SK-N-SH (cell line): ENCODE data around the gene CCDC172. TPM values are rescaled to one million over a fixed set of nuclear protein-coding genes. Genes with fewer than 3 reads are reported as not detected.

Experiments
- CTCF ChIA-PET: fragments of 300-600, 350-600 bp; formaldehyde crosslinking; extraction: SDS; loops from one replicate; lab custom pipeline; 2021; lab: Yijun Ruan, JAX
- POLR2A ChIA-PET: fragments of 350-600 bp; sonication (Branson Sonifier 250); formaldehyde crosslinking; extraction: SDS; loops from one replicate; lab custom pipeline; 2020; ENCODE audit warnings: antibody characterized with exemption, inconsistent platforms; lab: Yijun Ruan, JAX
- DNase-seq: peaks from one replicate; pipeline ENCODE4 v3.0.0; 2012
- H2AFZ ChIP-seq: fragments of 200-600 bp; sonication (generic); 2 replicates; pipeline ENCODE4 v1.8.1; 2016; ENCODE audit warnings: antibody characterized with exemption, mild to moderate bottlenecking, low read depth
- H3F3A ChIP-seq: fragments of 200-600 bp; sonication (generic); replicated peaks from 2 replicates; pipeline ENCODE3; 2016; ENCODE audit warnings: antibody characterized with exemption, mild to moderate bottlenecking; ENCODE audit not compliant: insufficient read depth
- H3K27ac ChIP-seq, 2 experiments: fragments of 200-500 bp in 1 of 2; fragments of 200-600 bp in 1 of 2; sonication (Bioruptor generic) in 1 of 2; sonication (generic), shearing (Covaris generic) in 1 of 2; 2 replicates each; pipeline versions ENCODE4 v1.5.1 to v1.6.1; 2014 to 2016; ENCODE audit warnings: low read depth in 2 of 2, inconsistent platforms in 1 of 2, low read length in 1 of 2, mild to moderate bottlenecking in 1 of 2, mixed read lengths in 1 of 2
- H3K27me3 ChIP-seq: fragments of 200-600 bp; sonication (generic), shearing (Covaris generic); 2 replicates; pipeline ENCODE4 v1.6.1; 2016; ENCODE audit warnings: mixed run types; ENCODE audit not compliant: insufficient read depth
- H3K36me3 ChIP-seq, 2 experiments: fragments of 200-500 bp in 1 of 2; fragments of 200-600 bp in 1 of 2; sonication (Bioruptor generic) in 1 of 2; sonication (generic) in 1 of 2; replicated peaks in 1 of 2; 2 replicates each; pipeline versions ENCODE3 to v1.5.1; 2014 to 2016; ENCODE audit warnings: low read length in 1 of 2, mild to moderate bottlenecking in 1 of 2; ENCODE audit not compliant: insufficient read depth in 2 of 2, control insufficient read depth in 1 of 2
- H3K4me1 ChIP-seq, 2 experiments: fragments of 200-500 bp in 1 of 2; fragments of 200-600 bp in 1 of 2; sonication (Bioruptor generic) in 1 of 2; sonication (generic), shearing (Covaris generic) in 1 of 2; 2 replicates each; pipeline versions ENCODE4 v1.5.1 to v1.6.1; 2014 to 2016; ENCODE audit warnings: low read depth in 1 of 2, low read length in 1 of 2, mixed run types in 1 of 2; ENCODE audit not compliant: insufficient read depth in 2 of 2, control insufficient read depth in 1 of 2
- H3K4me2 ChIP-seq: fragments of 200-600 bp; sonication (generic), shearing (Covaris generic); 2 replicates; pipeline ENCODE4 v1.6.1; 2017; ENCODE audit warnings: mixed run types
- H3K4me3 ChIP-seq, 2 experiments: fragments of 200-500 bp in 1 of 2; fragments of 200-600 bp in 1 of 2; sonication (Bioruptor generic) in 1 of 2; sonication (generic), shearing (Covaris generic) in 1 of 2; 2 replicates each; pipeline versions ENCODE4 v1.5.1 to v1.8.1; 2014 to 2016; ENCODE audit warnings: low read depth in 2 of 2, inconsistent platforms in 1 of 2, low read length in 1 of 2, mild to moderate bottlenecking in 1 of 2, mixed read lengths in 1 of 2, moderate library complexity in 1 of 2
- H3K79me2 ChIP-seq: fragments of 200-600 bp; sonication (generic); 2 replicates; pipeline ENCODE4 v1.8.1; 2017; ENCODE audit warnings: mild to moderate bottlenecking; ENCODE audit not compliant: insufficient read depth
- H3K9ac ChIP-seq: fragments of 200-600 bp; sonication (generic); 2 replicates; pipeline ENCODE4 v1.6.1; 2017; ENCODE audit warnings: mixed run types
- H3K9me2 ChIP-seq: fragments of 200-600 bp; sonication (generic); 2 replicates; pipeline ENCODE4 v1.6.1; 2017; ENCODE audit warnings: mixed run types
- H3K9me3 ChIP-seq: fragments of 200-600 bp; sonication (generic); 2 replicates; pipeline ENCODE4 v1.6.1; 2017; ENCODE audit warnings: mixed run types, mild to moderate bottlenecking, moderate library complexity
- H4K20me1 ChIP-seq: fragments of 200-600 bp; sonication (generic); 2 replicates; pipeline ENCODE4 v1.6.1; 2017; ENCODE audit warnings: mild to moderate bottlenecking, mixed run types; ENCODE audit not compliant: insufficient read depth
- FOXJ3 ChIP-seq: sonication (generic); formaldehyde crosslinking; IDR thresholded peaks from 2 replicates; pipeline ENCODE4 v1.5.1; 2020; ENCODE audit warnings: mild to moderate bottlenecking, missing genetic modification reagents
- GABPA ChIP-seq: IDR thresholded peaks from 2 replicates; pipeline ENCODE4 v1.4.0; 2012; ENCODE audit warnings: low read depth, mild to moderate bottlenecking
- GATA2 ChIP-seq: sonication (generic); formaldehyde crosslinking; IDR thresholded peaks from 2 replicates; pipeline ENCODE4 v1.5.0; 2020; ENCODE audit warnings: mild to moderate bottlenecking, missing genetic modification reagents
- JUND ChIP-seq: IDR thresholded peaks from 2 replicates; pipeline ENCODE4 v1.4.0; 2012
- MXI1 ChIP-seq: IDR thresholded peaks from 2 replicates; pipeline ENCODE4 v1.6.1; 2012; ENCODE audit warnings: mild to moderate bottlenecking, low read depth, low read length, improper control_type of control experiment
- NFIC ChIP-seq: IDR thresholded peaks from 2 replicates; pipeline ENCODE4 v1.4.0; 2012; ENCODE audit warnings: borderline replicate concordance
- NRF1 ChIP-seq: IDR thresholded peaks from 2 replicates; pipeline ENCODE4 v1.6.1; 2012; ENCODE audit warnings: low read depth, mild to moderate bottlenecking, low read length
- RFX5 ChIP-seq: IDR thresholded peaks from 2 replicates; pipeline ENCODE4 v1.6.1; 2012; ENCODE audit warnings: mild to moderate bottlenecking, improper control_type of control experiment, low read length
- SMC3 ChIP-seq: IDR thresholded peaks from 2 replicates; pipeline ENCODE4 v1.6.1; 2012; ENCODE audit warnings: low read depth, low read length, improper control_type of control experiment
- TCF12 ChIP-seq: IDR thresholded peaks from 2 replicates; pipeline ENCODE4 v1.4.0; 2012
- TEAD4 ChIP-seq: IDR thresholded peaks from 2 replicates; pipeline ENCODE4 v1.4.0; 2012; ENCODE audit warnings: mild to moderate bottlenecking, borderline replicate concordance; ENCODE audit not compliant: insufficient read depth
- ZBTB33 ChIP-seq: IDR thresholded peaks from 2 replicates; pipeline ENCODE4 v1.4.0; 2012; ENCODE audit warnings: low read depth, borderline replicate concordance
- WGBS: methylation state at CpG from one replicate; pipeline ENCODE4 v1.1.6; 2017; ENCODE audit warnings: low lambda C conversion rate; 5-methylcytosine and 5-hydroxymethylcytosine counted together
- polyA plus RNA-seq, 3 experiments: library from polyadenylated mRNA; depleted of rRNA; stranded (reverse); fragments of >200 nt; gene quantifications; 2 replicates each; pipeline ENCODE4 v1.2.3, GENCODE V29; 2012

The CCDC172 gene
- polyA plus RNA-seq, 1 of the 3 experiments (the other 2 are of a cell fraction), result not detected

- CTCF ChIA-PET, result interaction anchor here (1.5 to 2.7 kb wide), 2 partner anchors 11 to 845 kb away, joined by 4 to 24 read pairs; no protein-coding TSS in a partner anchor
- WGBS, result 66% methylated on average over 3 of the region's 3 CpGs
- H3K4me2 ChIP-seq, result no peak overlapping the region
These were observed 47.3 kb upstream of the CCDC172 start for GRCh38 chr10:116276981-116277380.

GRCh38 chr10:116278846-116279245 lies 45.4 kb upstream of the CCDC172 start:
- 48% methylated on average over 6 of the region's 6 CpGs for WGBS
- H3K27ac ChIP-seq, result no peak overlapping the region
- H3K9me3 ChIP-seq, result no peaks in the 10 kb centered on the region
- peaks cover 11% of the 10 kb centered on the region; the same call in 1 of the 2 replicates for H3K27me3 ChIP-seq
- CTCF ChIA-PET, result interaction anchor here (1.5 kb wide), 1 partner anchor 9 kb away, joined by 6 read pairs; no protein-coding TSS in a partner anchor
- no peaks in the 10 kb centered on the region for H4K20me1 ChIP-seq
- H3K4me3 ChIP-seq, result no peak overlapping the region
- DNase-seq, result no peak
- H3F3A ChIP-seq, result no peaks in the 10 kb centered on the region
- no peak for TF ChIP-seq FOXJ3 (CRISPR knock-in tag)
- no peak for TF ChIP-seq NFIC
- TF ChIP-seq GABPA, result no peak
- TF ChIP-seq SMC3, result no peak
- TF ChIP-seq TCF12, result no peak
- TF ChIP-seq ZBTB33, result no peak
- no peak for TF ChIP-seq TEAD4
- no peak for TF ChIP-seq JUND
- no peak for TF ChIP-seq GATA2 (CRISPR knock-in tag)
- no peak for TF ChIP-seq NRF1
- no peak for TF ChIP-seq MXI1
- POLR2A ChIA-PET, result no interaction called here
- H2AFZ ChIP-seq, result no peak overlapping the region
- H3K4me2 ChIP-seq, result no peak overlapping the region
- no peaks in the 10 kb centered on the region for H3K36me3 ChIP-seq
- H3K79me2 ChIP-seq, result no peaks in the 10 kb centered on the region
- H3K4me1 ChIP-seq, result peaks cover 0 to 3% of the 10 kb centered on the region in 2 experiments; a peak in 1 of 4 replicates
- H3K9ac ChIP-seq, result no peak overlapping the region
- H3K9me2 ChIP-seq, result no peaks in the 10 kb centered on the region

More at GRCh38 chr10:116276981-116277380, 47.3 kb upstream of the CCDC172 start:
- H3K27ac ChIP-seq, result no peak overlapping the region
- H3K9ac ChIP-seq, result no peak overlapping the region
- no peak overlapping the region for H2AFZ ChIP-seq
- no peaks in the 10 kb centered on the region for H3K9me3 ChIP-seq
- no peaks in the 10 kb centered on the region for H3K9me2 ChIP-seq
- POLR2A ChIA-PET, result no interaction called here
- peaks cover 4 to 16% of the 10 kb centered on the region in 2 experiments; a peak in 1 of 4 replicates for H3K4me1 ChIP-seq
- H3K36me3 ChIP-seq, result no peaks in the 10 kb centered on the region
- peaks cover 29% of the 10 kb centered on the region for H3K27me3 ChIP-seq
- DNase-seq, result no peak
- H3K4me3 ChIP-seq, result no peak overlapping the region
- no peaks in the 10 kb centered on the region for H3F3A ChIP-seq
- no peaks in the 10 kb centered on the region for H4K20me1 ChIP-seq
- TF ChIP-seq SMC3 (no peak), NFIC (no peak), RFX5 (no peak)
- H3K79me2 ChIP-seq, result no peaks in the 10 kb centered on the region
